GM19438 (cell line): ENCODE results near the gene SPAG9.

Source experiments
- ATAC-seq: cut with Tn5 transposase; IDR thresholded peaks from one replicate; pipeline ENCODE4 v1.9.1; 2021; ENCODE audit warnings: low read depth; ENCODE audit not compliant: unreplicated experiment

The SPAG9 gene

DNA sequence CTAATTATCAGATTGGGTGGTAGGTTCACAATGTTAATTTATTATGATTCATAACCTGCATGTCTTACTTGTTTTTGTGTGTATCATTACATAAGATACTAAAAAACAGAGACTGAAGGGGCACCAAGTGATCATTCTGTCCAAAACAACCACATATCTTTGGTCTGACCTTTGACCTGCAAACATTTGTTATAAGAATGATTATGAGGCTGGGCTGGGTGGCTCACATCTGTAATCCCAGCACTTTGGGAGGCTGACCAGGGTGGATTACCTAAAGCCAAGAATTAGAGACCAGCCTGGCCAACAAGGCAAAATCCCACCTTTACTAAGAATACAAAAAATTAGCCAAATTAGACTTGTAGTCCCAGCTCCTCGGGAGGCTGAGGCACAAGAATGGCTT, 116.4 kb downstream of the SPAG9 start:
- no peak for ATAC-seq

DNA sequence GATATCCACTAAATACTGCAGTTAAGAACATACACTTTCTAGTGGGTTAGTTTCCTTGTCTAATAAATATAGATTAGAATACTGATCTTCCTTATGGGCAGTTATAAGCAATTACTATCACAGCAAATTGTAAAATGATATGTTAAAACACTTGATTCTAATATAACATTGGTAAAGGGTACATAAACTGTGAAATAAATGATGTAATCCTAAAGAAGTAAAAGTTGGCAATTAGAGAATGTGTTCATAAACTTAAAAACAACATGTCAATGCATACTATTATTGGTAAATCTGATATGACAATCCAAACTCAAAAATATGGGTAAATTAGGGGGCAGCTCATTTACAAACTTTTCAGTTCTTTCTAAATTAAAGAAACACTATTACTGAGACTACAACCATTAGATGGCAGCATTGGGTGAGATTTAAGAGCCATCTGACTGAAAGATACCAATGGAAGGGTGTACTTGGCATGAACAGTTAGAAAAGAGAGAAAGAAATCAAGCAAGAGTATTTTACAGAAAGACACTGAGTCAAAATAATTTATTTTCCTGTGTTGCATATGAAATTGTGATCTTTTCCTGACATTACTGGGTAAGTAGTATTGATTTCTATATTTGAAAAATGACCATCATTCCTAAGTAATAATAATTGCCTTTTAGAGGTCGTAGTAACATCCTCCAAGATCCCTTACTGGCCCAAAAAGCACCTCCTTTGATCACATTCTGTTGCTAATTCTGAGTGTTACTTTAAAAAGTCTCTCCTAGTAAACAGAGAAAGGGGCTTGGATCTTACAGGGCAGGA, 119.6 kb downstream of the SPAG9 start:
- no peak for ATAC-seq

DNA sequence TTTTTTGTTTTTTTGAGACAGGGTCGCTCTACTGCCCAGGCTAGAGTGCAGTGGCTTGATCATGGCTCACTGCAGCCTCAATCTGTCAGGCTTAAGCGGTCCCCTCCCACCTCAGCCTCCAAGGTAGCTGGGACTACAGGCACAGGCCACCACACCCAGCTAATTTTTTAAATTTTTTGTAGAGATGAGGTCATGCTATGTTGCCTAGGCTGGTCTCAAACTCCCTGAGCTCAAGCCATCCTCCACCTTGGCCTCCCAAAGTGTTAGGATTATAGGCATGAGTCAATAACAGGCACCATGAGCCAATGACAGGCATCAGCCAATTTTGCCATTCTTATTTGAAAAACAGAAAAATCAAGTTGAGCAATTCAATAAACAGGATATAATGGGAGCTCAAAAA, 125.0 kb downstream of the SPAG9 start:
- no peak for ATAC-seq

DNA sequence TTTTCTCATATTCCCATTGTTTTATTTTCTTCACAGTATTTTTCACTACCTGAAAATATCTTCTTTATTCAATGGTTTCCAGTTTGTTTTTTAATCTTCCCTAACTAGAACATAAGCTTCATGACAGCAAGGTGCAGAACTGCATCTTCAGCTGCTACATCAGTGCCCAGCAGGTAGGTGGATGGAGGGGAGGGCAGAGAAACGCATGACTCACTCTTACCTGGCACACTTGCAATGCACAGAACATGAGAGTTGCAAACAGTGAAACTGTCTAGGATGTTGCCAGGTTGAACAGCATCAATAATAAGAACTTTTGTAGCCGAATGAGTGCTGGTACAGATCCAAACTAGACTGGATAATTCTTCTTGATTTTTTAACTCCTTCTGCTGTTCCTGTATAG, 127.1 kb downstream of the SPAG9 start:
- ATAC-seq = no peak

DNA sequence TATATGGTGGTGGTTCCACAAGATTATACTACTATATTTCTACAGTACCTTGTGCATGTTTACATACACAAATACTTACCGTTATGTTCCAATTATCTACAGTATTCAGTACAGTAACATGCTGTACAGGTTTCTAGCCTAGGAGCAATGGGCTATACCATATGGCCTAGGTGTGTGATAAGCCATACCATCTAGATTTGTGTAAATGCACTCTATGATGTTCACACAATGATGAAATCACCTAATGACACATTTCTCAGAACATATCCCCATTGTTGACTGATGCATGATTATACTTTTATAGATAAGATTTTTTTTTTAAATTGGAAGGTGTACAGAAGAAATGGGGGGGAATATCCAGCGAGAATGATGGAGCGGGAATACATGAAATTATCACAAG, 131.5 kb downstream of the SPAG9 start:
- no peak for ATAC-seq

DNA sequence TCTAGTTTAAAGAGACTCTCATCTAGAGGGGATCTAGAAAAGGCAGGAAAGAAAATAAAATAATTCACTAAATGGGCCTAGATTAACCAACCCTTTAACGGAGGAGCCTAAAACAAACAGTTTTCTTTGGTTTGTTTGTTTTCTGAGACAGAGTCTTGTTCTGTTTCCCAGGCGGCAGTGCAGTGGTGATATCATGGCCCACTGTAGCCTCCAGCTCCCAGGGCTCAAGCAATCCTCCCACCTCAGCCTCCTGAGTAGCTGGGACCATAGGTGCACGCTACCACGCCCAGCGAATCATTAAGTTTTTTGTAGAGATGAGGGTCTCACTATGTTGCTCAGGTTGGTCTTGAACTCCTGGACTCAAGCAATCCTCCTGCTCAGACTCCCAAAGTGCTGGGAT, 132.2 kb downstream of the SPAG9 start:
- ATAC-seq = no peak

DNA sequence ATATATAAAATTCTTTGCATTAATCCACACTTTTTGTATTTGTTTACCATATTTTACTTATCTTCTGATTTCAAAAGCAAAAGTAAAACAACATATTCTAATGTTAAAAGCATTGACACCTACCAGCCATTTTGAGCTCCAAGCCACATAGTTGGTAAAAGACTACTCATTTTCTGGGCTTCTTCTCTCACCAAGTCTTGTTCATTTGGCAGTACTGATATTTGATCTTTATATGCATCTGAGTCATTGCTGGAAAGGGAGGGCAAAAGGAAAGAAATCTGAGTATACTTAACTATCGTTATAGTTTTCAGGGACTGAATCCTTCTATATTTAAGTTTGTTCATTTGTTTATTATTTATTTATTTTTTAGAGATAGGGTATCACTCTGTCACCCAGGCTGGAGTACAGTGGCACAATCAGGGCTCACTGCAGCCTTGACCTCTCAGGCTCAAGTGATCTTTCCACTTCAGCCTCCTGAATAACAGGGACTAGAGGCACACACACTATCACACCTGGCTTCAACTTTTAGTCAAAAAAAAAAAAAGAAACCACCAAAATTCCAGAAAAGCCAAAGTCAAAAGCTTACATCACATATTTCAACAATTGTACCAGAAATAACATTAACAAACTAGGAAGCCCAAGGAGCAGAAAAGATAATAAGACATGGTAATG, 133.5 kb downstream of the SPAG9 start:
- ATAC-seq = no peak

DNA sequence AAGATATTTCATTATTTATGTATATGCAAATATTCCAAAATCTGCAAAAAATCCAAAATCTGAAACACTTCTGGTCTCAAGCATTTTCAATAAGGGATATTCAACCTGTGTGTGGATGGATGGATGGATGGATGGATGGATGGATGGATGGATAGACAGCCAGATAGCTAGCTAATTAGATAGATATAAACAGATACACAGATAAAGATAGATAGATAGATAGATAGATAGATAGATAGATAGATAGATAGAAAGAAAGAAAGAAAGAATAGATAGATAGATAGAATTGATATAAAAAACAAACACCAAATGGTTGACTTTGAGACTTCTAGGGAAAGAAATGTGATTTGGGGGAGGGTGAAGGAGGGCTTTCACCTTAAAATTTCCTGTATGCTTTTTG, 139.4 kb downstream of the SPAG9 start:
- no peak for ATAC-seq

DNA sequence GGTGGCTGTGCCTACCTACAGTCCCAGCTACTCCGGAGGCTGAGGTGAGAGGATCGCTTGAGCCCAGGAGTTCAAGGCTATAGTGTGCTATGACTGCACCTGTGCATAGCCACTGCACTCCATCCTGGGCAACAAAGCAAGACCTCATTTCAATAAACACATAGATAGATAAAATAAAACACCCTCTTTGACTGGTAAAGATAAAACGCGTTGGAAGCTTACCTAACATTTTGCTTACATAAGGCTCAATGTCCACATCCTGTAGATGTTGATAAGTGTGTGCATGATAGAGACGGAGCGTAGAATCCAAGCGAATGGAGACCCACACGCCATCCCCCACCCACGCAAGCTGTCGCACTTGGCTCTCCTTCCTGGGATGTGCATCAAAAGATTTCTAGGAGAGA, 141.1 kb downstream of the SPAG9 start:
- no peak for ATAC-seq

DNA sequence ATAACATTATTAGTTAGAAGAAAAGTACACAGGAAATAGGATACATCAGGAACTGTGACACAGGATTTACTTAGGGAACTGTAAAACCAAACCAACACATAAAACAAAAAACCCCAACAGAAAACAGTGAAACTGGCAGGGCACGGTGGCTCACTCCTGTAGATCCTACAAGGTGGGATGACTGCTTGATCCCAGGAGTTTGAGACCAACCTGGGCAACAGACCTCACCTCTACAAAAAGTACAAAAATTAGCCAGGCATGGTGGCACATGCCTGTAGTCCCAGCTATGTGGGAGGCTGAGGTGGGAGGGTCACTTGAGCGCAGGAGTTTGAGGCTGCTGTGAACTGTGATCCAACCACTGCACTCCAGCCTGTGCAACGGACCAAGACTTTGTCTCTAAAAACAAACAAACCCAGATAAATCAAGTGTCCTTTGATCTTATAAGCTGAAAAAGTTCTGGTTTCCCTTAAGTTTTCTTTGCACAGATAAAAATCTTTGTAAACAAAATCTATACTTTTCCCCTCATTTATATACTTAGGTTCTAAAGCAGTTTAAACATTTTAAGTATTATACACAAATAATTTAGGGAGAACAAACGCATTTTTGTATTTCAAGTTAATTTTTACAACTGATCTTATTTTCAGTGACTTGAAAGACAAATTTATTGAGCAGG, 143.0 kb downstream of the SPAG9 start:
- ATAC-seq = no peak

DNA sequence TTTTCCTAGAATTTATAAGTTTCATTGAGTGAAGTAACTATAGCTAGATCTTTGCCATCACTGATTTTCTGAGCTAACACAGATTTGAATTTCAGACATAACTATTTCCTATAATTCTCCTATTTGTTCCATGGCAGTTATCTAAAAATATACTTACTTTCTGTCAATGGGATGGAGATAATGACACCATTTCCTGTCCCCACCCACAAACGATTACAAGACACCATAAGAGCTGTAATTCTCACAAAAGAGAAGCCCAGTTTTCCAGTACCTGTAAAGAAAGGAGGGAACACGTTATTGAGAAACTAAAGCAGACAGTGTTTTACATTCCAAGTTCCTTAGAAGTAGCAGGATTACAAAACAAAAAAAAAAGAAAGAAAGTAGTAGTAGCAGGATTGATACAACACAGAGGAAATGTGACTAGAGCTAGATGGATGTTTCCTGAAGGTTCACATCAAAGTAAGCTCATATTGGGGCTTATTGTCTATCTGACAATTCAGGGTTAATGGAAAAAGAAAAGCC, 143.7 kb downstream of the SPAG9 start:
- ATAC-seq = no peak

DNA sequence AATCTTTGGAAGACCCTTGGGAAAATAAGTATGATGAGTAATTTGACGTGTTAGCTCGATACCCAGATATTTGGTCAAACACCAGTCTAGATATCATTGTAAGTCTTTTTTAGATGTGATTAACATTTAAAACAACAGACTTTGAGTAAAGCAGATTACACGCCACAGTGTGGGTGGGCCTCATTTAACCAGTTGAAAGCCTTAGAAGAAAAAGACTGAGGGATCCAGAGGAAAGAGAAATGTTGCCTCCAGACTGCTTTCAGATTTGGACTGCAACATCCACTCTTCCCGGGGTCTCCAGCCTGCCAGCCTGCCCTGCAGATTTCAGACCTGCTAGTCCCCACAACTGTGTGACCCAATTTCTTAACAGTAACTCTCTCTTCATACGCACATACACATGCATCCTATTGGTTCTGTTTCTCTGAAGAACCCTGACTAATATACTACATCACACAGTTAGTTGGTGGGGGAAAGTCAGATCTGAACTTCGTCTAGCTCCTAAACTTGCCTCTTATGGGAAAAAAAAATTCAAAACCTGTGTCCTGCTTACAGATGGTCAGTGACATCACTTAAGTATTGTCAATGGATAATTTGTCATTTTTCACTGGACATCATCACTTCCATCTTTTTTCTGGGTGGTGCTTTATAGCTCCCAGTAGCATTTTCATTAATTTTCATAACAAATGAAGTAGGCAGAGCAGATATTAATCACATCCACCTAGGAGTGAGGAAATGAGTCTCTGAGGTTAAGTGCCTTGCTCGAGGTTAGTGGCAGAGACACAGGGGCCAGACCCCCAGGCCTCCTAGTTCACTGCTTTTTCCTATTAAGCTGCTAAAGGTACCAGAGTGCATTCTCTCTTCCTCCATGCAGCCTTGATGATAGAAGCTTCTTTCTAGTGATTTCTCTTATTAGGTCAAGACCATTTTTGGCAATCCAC, 146.8 kb downstream of the SPAG9 start:
- ATAC-seq = no peak

DNA sequence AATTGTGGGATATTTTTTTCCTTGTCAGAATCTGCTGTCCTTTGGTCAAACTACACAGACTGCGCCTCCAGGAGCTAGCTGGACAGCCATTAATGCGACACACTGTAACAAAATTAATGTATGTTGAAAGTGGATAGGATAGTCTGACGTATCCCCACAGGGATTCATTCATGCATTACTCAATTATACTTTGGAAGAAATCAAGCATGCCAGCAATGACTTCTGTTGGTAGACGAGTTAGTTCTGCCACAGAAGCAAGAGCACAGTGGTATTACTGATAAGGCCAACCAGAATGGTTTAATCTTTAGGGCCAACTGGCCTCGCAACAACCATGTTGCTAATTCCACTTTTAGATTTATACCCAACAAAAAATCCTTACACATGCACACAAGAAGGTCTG, 148.1 kb downstream of the SPAG9 start:
- no peak for ATAC-seq

DNA sequence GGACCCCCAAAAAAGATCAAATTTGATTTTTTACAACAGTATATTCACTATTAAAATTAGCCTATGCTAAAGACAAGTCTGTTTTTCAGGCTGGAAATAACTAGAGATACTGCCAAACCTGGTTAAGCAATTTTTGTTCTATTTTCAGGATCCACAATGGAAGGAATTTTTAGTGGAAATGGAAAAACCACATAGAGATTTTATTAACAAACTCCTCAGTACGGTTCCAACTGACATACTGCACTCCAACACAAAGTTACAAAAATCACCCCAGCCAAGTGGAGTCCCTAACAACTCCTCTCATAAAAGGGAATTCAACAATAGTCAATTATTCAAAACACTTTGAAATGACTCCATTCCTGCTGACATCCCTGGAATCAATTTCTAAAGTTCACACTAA, 152.9 kb downstream of the SPAG9 start:
- ATAC-seq = no peak

DNA sequence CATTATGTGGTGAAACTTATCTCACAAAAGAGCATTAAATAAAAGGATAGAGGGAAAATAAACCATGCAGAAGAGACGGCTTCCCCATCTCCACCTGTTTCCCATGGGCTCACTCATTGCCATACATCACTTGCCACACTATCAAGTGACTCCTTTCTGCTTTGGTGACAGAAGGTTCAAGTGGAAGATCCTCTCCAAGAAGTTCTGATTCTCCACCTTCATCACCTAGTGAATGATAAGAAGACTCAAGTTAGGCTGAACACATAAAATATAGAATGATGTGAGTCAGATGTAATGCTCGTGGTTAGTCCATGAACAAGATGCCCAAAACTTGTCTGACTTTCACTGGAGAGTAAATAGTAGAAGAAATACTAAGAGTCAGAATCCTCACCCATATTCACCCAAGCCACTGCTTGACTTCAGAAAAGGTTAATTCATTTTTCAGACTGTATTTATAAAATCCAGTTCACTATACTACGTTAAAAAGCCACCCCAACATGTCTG, 154.5 kb downstream of the SPAG9 start:
- ATAC-seq = no peak

DNA sequence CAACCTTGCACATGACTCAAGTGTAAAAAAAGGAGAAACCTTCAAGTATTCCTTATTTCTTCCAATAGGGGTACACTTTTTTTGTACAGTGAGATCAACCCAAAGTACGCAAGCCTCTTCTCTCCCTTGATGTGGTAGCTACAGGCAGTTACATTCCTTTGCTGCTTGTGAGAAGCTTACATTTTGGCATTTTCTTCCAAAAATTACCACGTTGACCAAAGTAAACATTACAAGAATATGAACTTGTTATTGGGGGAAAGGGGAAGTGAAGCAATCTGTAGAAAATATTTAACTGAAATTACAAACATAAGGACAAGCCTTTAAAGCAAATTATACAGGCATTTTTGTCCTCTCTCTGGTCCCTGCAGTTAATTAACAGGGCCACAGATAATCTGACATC, 157.5 kb downstream of the SPAG9 start:
- no peak for ATAC-seq

DNA sequence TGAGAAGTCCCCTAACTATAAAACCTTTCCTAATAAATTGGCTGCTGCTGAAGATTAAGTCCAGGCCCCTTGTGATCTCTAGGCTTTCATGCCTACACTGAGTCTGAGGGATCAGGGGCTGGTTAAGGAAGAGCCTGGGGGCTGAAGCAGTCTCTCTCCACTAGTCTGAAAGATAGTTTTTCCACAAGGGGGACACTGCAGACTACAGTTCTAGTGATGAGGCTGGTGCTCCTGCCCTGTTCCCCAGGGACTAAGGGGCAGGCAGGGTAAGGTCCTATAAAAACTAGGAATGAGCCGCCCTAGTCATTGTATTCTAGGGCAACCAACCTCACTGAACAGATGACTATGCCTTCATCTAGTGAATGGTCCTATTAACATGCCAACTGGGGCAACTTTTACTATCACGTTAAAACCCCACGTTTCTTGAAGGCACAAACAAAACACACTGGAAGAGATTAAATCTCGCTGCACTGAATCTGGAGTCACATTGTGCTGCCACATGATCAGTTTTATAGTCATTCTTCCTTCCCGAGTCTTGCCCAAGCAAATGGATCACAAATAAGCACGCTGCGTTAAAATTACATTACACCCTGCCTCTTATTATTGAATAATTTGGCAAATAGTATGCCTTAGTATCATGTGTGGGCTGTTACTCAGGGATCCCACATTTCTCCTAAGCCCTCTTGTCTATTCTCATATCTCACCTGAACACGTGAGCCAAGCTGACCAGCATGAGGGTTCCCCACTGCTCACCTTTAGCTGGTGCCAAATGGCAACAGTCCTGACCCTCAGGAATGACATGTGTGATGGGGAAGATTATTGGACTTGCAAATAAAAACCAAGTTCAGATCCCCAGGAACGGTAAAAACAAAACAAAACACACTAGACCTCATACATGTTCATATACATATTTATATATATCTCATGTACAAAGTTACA, 159.1 kb downstream of the SPAG9 start:
- no peak for ATAC-seq

DNA sequence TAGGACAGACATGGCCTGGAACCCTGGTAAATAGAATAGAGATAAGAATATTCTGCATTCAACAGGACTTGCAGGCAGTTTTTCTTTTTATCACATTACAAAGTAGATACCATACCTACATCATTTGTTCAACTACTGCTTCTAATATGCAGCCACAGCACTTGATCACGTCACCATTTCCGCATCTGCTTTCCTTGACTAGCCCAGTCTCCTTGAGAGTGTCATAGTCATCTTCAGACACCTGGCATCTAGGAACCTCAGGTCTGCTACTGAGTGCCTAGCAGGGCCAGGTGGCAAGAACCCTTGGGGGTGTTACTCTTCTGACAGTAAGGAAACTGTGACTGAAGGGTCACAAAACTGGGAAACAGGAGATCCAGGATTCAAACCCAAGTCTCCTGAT, 161.3 kb downstream of the SPAG9 start:
- ATAC-seq = no peak
